ENCODE measurements around the gene CLUH. TPM values are rescaled to one million over a fixed set of nuclear protein-coding genes. Genes with fewer than 3 reads are reported as not detected.

CLUH gene
- total RNA-seq, 1 donor from 2014 or later = 39.1 TPM

- TF ChIP-seq CTCF (IDR thresholded peaks at IDR 0.05; ENCODE audit: partially characterized antibody, unreplicated experiment) = no peak
- Mint-ChIP-seq H3K27ac (ENCODE audit: unreplicated experiment) (no peak overlapping the region), H3K27me3 (ENCODE audit: unreplicated experiment) (no peaks in the 10 kb centered on the region), H3K4me1 (ENCODE audit: low read depth, unreplicated experiment) (peaks cover 10% of the 10 kb centered on the region), H3K9me3 (ENCODE audit: unreplicated experiment) (no peaks in the 10 kb centered on the region), H3K36me3 (ENCODE audit: unreplicated experiment) (no peaks in the 10 kb centered on the region), H3K4me3 (ENCODE audit: unreplicated experiment) (no peak overlapping the region)
- peak; percentile 61 for DNase-seq
Measured at GRCh38 chr17:2736956-2737355, 25.4 kb upstream of the CLUH start.

- DNase-seq = no peak
- Mint-ChIP-seq H3K36me3 (ENCODE audit: unreplicated experiment) (no peaks in the 10 kb centered on the region), H3K27ac (ENCODE audit: unreplicated experiment) (peak overlapping the region; percentile 39), H3K27me3 (ENCODE audit: unreplicated experiment) (no peaks in the 10 kb centered on the region), H3K9me3 (ENCODE audit: unreplicated experiment) (peaks cover 2% of the 10 kb centered on the region), H3K4me3 (ENCODE audit: unreplicated experiment) (no peak overlapping the region), H3K4me1 (ENCODE audit: low read depth, unreplicated experiment) (peaks cover 10% of the 10 kb centered on the region)
- no peak for TF ChIP-seq CTCF (IDR thresholded peaks at IDR 0.05; ENCODE audit: partially characterized antibody, unreplicated experiment)
Measured at GRCh38 chr17:2735896-2736295, 24.3 kb upstream of the CLUH start.

- H3K4me3 Mint-ChIP-seq (ENCODE audit: unreplicated experiment) = peak overlapping the region; percentile 30
- peaks cover 2% of the 10 kb centered on the region for H3K9me3 Mint-ChIP-seq (ENCODE audit: unreplicated experiment)
- DNase-seq = no peak
- H3K27me3 Mint-ChIP-seq (ENCODE audit: unreplicated experiment) = peaks cover 2% of the 10 kb centered on the region
- peaks cover 10% of the 10 kb centered on the region for H3K4me1 Mint-ChIP-seq (ENCODE audit: low read depth, unreplicated experiment)
- no peaks in the 10 kb centered on the region for H3K36me3 Mint-ChIP-seq (ENCODE audit: unreplicated experiment)
- TF ChIP-seq CTCF (IDR thresholded peaks at IDR 0.05; ENCODE audit: partially characterized antibody, unreplicated experiment) = no peak
- H3K27ac Mint-ChIP-seq (ENCODE audit: unreplicated experiment) = no peak overlapping the region
Measured at GRCh38 chr17:2734939-2735338, 23.4 kb upstream of the CLUH start.

GRCh38 chr17:2731807-2732206 is 20.2 kb upstream of the CLUH start:
- peaks cover 2% of the 10 kb centered on the region for H3K27me3 Mint-ChIP-seq (ENCODE audit: unreplicated experiment)
- peaks cover 2% of the 10 kb centered on the region for H3K9me3 Mint-ChIP-seq (ENCODE audit: unreplicated experiment)
- TF ChIP-seq CTCF (IDR thresholded peaks at IDR 0.05; ENCODE audit: partially characterized antibody, unreplicated experiment) = no peak
- DNase-seq = no peak
- no peaks in the 10 kb centered on the region for H3K36me3 Mint-ChIP-seq (ENCODE audit: unreplicated experiment)
- peak overlapping the region; percentile 38 for H3K27ac Mint-ChIP-seq (ENCODE audit: unreplicated experiment)
- no peak overlapping the region for H3K4me3 Mint-ChIP-seq (ENCODE audit: unreplicated experiment)
- peaks cover 7% of the 10 kb centered on the region for H3K4me1 Mint-ChIP-seq (ENCODE audit: low read depth, unreplicated experiment)

- TF ChIP-seq CTCF (IDR thresholded peaks at IDR 0.05; ENCODE audit: partially characterized antibody, unreplicated experiment) = no peak
- DNase-seq = no peak
- Mint-ChIP-seq H3K27me3 (ENCODE audit: unreplicated experiment) (peaks cover 2% of the 10 kb centered on the region), H3K9me3 (ENCODE audit: unreplicated experiment) (peaks cover 2% of the 10 kb centered on the region), H3K27ac (ENCODE audit: unreplicated experiment) (no peak overlapping the region), H3K36me3 (ENCODE audit: unreplicated experiment) (no peaks in the 10 kb centered on the region), H3K4me1 (ENCODE audit: low read depth, unreplicated experiment) (peaks cover 7% of the 10 kb centered on the region), H3K4me3 (ENCODE audit: unreplicated experiment) (no peak overlapping the region)
Measured at GRCh38 chr17:2730764-2731353, 19.3 kb upstream of the CLUH start.
